GM12865 (cell line): Measurements from ENCODE around the gene EIF5.
A peak's percentile ranks its signal among the peaks of the same experiment; 100 is the strongest.

ENCODE experiments used
- DNase-seq: peaks from one replicate; pipeline ENCODE4 v3.0.0; 2010; ENCODE audit warnings: low read depth
- H3K4me3 ChIP-seq: 2 replicates; pipeline ENCODE4 v1.5.1; 2011; ENCODE audit warnings: mild to moderate bottlenecking, low read depth, low read length, control low read depth
- CTCF ChIP-seq: IDR thresholded peaks from 2 replicates; pipeline ENCODE4 v1.5.1; 2011; ENCODE audit warnings: low read length, control low read depth, low read depth, inconsistent platforms; ENCODE audit not compliant: insufficient read depth; ENCODE audit errors: missing control alignments

The EIF5 gene

GRCh38 chr14:103380719-103381377 is 46.8 kb downstream of the EIF5 start:
- no peak for TF ChIP-seq CTCF
- DNase-seq, result no peak
- no peak overlapping the region for H3K4me3 ChIP-seq

DNA sequence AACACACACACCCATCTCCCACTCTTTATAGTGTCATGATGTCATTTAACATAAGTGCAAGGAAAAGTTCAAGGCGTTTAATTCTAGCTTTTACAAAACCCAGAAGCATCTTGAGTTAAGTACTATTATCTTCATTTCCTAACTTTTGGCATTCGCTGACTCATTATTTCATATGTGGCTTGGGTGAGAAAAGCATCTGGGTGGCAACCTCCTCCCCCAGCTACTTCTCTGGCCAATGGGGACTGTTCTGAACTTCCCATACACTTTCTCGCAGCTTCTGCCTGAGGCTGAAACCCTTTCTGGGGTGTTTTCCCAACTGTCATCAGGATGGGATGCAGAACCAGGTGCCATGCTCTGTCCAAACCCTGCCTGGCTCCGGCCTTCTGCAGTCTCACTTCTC is 48.3 kb downstream of the EIF5 start:
- TF ChIP-seq CTCF, result no peak
- DNase-seq, result no peak
- no peak overlapping the region for H3K4me3 ChIP-seq

DNA sequence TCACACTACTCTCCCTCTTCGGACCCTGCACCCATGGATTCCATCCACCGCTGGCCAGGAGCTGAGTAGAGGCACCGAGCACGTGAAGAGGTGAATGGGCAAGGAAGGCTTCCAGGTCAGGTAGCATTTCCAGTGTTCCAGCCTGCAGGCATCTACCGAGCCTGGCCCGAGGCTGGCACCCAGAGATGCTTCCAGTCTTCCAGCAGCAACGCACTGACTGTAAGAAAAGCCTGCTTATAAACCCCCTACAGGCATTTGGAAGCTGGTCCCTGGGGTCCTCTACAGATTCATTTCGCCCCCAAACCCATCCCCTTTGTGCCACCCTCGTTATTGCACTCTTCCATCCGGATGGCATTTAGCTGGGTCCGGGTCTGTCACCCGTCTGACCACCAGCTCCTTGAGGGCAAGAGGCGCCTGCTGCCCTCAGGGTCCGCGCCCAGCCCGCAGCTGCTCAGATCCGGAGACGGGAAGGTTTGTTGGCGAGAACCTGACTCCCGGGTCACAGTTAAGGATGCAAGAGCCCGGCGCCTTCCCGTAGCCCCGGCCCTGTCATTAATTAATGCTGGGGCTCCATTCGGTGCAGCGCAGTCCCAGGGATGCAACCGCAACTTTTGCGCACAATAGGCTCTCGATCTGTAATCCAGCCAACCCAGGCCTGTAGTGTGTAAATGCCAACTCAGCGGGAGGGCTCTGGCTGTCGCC is 50.6 kb downstream of the EIF5 start:
- no peak for DNase-seq
- H3K4me3 ChIP-seq, result peak overlapping the region; percentile 67
- no peak for TF ChIP-seq CTCF

- peak; percentile 97 for DNase-seq
- TF ChIP-seq CTCF, result peak; percentile 8
- H3K4me3 ChIP-seq, result peak within 1 kb of the TSS; percentile 67
Measured at GRCh38 chr14:103385152-103385928, 51.3 kb downstream of the EIF5 start, which contains the start of gene MARK3. MARK3 (plus strand) TSS chr14:103385415; CDS start chr14:103386030, 615 bp downstream.

DNA sequence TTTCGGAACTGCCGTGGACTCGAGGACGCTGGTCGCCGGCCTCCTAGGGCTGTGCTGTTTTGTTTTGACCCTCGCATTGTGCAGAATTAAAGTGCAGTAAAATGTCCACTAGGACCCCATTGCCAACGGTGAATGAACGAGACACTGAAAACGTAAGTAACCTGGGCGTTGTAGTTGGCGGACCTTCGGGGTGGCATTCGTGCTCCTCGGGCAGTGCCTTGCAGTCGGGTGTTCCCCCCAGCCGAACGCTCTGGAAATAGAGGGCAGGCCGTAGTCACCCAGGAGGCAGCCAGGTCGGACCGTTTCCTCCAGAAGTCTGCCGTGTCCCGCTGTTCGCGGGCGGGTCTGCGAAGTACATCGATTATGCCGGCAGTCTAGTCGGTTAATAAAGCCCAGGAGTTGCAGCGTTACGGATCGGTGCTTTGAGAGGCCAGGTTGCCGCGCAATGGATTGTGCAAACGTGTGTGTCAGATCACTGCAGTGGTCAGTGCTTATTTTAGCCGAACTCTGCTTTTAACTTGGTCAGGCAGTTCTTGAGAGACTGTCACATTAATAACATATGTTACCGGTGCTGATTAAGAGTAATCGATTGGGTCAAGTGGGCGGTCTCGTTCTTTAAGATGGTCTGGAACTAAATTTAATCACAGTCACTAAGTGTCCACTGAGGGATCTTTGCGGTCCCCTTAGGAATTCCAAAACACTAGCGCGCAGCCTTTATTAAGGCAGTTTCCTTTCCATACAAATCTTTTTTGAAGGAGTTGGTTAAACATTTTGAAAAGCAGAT is 52.1 kb downstream of the EIF5 start:
- H3K4me3 ChIP-seq, result peak overlapping the region; percentile 67
- no peak for TF ChIP-seq CTCF
- peak; percentile 51 for DNase-seq

DNA sequence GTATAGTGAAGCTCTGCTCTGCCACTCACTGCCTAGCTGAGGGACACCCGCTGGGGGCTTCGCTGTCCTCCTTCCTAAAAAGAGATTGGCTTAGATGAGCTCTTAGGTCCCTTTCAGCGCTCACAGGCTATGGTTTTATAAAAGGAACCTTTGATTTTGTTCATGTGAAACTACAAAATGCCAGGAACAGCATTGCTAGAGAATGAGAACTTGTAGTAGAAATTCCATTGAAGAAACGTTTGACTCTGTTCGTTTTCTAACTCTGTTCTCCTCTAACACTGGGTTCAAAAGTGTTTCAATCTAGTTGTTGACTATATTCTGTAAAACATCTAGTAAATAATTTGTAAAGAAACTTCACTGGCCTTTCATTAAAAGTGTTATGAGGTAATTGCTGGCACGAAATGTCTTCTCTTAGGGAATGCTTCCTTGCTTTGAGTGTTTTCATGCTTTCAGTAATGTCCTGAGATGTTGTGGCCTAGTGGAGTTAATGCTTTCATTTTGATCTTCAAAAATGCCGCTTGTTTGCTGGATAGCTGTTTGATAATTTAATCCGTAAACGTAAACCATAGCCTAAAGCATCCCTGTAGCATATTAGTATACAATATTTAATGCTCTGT is 52.8 kb downstream of the EIF5 start:
- no peak for TF ChIP-seq CTCF

More for the DNA sequence above, 52.8 kb downstream of the EIF5 start:
- DNase-seq, result no peak
- peak overlapping the region; percentile 67 for H3K4me3 ChIP-seq
